GM12872 (cell line): ENCODE measurements around the gene KDELR3.

Source experiments
- TF ChIP-seq, protein P1 (sequence below): IDR thresholded peaks from 3 replicates; pipeline ENCODE4 v1.5.1; 2011; ENCODE audit warnings: low read depth, mild to moderate bottlenecking, low read length, moderate library complexity; ENCODE audit not compliant: insufficient read depth

KDELR3 gene

DNA sequence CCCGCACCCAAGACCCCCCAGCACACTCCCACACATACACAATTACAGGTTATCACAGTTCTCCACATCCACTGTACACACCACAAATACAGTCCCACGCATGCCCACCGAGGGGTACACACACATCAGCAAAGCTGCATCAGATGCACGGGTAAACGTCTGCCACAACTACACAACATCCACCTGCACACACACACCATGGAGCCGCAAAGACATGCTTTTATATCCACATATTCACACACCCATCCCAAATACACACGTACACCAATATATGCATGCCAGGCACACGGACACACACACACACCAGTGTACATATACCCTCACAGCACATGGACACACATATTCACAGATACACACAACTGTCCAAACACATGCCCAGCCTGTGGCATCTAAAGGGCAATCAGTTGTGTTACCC, 7.5 kb upstream of the KDELR3 start:
- TF ChIP-seq, protein P1, sequence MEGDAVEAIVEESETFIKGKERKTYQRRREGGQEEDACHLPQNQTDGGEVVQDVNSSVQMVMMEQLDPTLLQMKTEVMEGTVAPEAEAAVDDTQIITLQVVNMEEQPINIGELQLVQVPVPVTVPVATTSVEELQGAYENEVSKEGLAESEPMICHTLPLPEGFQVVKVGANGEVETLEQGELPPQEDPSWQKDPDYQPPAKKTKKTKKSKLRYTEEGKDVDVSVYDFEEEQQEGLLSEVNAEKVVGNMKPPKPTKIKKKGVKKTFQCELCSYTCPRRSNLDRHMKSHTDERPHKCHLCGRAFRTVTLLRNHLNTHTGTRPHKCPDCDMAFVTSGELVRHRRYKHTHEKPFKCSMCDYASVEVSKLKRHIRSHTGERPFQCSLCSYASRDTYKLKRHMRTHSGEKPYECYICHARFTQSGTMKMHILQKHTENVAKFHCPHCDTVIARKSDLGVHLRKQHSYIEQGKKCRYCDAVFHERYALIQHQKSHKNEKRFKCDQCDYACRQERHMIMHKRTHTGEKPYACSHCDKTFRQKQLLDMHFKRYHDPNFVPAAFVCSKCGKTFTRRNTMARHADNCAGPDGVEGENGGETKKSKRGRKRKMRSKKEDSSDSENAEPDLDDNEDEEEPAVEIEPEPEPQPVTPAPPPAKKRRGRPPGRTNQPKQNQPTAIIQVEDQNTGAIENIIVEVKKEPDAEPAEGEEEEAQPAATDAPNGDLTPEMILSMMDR: no peak

DNA sequence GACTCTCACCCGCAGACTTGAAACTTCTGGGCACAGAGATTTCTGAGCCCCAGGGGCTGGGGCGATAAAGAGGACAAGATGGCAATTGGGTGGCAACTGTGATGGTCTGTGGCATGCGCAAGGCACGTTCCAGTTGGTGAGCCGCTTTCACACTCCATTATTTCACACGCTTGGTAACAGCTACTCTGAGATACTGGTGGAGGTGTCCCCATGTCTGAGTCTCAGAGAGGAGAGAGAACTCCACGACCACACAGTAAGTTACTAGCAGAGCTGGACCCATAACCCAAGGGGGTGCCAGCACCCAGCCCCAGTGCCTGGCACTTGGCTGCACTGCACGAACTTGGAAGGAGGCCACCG, 6.9 kb upstream of the KDELR3 start:
- TF ChIP-seq, protein P1: no peak

DNA sequence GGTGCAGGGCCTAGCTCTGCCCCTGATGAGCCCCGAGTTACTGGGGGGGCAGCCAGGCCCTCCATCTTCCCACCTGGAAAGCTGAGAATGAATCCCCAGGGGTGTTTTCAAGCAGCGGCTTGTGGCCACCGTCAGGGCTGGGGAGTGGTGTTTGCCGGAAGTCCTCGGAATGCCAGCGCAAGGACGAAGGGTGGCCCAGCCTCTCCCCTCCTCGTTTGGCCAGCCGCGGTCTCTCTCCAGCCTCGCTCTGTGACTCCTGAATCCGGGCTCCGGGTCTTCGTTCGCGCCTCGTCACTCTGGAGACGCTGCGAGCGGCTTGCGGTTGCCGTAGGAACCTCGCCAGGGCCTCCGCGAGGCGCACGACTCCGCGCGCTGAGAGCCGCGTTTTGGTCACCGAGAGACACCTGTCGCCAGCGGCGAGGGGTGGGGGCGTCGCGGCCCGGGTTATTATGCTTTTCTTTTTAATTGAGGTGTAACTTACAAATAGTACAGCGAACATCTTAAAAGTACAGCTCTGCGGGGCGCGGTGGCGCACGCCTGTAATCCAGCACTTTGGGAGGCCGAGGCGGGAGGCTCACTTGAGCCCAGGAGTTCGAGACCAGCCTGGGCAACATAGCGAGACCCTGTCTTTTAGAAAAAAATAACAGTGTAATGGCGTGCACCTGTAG, 6.3 kb upstream of the KDELR3 start:
- TF ChIP-seq, protein P1: no peak

DNA sequence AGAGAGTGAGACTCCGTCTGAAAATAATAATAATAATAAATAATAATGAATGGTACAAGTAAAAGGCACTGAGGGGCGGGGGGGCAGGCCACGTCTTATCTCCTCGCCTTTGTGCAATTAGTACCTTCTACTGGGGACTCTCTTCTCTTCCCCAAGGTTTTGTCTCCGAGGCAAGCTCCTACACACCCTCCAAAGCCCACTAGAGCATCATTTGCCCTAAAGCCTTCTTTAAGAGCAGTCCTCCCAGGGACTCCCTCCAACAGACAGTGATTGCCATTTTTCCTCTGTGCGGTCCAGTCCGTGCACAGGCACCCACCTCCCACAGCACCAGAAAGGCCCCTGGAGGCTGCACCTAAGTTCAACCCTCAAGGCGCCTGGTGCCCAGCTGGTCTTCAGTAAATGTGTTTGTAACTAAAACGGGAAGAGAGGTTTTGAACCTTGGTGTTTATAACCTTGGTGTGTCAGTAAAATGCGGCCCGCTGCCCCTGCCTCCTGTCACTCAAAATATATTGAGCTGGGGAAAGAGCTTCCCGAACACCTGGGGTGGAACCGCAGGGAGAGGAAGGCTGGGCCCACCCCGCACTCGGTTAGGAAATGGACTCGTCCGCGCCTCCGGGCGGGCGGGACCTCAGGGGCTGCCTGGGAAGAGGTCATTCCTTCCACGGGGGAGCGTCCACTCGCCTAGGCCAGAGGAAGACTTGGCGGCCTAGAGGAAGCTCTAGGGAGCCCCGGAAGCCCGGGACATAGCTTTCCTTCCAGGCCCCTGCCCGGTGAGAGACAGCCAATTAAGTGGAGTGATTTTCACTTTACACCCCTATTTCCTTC, 4.7 kb upstream of the KDELR3 start:
- TF ChIP-seq, protein P1: no peak

DNA sequence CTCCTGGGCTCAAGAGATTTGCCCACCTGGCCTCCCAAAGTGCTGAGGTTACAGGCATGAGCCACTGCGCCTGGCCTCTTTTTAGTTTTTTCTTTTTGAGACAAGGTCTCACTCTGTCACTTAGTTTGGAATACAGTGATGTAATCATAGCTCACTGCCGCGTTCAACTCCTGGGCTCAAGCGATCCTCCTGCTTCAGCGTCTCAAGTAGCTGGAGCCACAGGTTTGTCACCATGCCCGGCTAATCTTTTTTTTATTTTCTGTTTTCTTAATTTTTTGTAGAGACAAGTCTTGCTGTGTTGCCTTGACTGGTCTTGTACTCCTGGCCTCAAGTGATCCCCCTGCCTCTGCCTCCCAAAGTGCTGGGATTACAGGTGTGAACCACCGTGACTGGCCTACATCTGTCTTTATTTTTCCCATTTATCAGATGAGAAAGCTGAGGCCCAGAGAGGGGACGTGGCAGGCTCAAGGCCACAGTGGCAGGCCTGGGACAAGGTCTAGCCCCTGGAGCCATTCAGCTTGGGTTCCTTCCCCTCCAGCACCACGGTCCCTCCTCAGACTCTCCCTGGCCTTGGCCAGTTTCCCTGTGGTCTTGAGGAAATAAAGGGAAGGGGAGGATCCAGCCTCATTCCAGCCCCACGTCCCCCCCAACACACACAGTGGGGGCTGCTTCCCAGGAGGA, 2.8 kb upstream of the KDELR3 start:
- TF ChIP-seq, protein P1: no peak

DNA sequence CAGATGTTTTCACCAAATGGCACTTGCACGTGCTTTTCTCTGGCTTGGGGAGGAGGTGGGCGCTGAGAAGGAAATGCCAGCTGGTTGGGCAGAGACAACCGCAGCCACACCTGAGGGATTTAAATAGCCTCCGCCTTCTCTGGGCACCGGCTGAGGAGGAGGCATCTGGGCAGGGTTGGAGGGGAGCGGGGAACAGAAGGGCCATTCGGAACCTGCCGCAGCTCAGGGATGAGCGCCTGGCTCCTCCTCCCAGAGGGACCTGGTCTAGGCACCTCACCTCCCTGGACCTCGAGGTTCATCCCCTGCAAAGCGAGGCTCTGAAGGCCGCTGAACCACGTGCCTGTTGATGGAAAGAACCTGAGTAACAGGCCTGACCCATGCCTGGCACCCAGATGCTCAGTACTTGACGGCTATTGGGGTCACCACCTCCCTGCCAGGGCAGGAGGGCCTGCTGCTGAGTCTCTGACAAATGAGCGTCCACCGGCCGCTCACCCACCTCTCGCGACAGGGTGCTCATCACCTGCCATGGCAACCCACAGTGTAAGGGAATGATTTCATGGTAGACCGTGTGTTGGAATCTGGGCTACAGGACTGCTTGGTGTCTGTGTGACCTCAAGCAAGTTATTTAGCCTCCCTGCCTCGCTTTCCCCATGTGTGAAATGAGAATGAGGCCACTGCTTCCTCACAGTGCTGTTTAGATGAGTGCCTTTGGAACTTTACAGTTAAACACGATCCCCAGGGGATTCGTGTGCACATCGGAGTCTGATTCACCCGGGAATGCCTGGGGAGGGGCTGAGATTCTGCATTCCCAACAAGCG, 2.0 kb upstream of the KDELR3 start:
- TF ChIP-seq, protein P1: no peak
